GM18526 (cell line): Measurements from ENCODE around the gene GMPR2.

Source experiments
- POLR2A ChIP-seq: IDR thresholded peaks from 3 replicates; pipeline ENCODE4 v1.6.1; 2011; ENCODE audit not compliant: insufficient read length; ENCODE audit errors: extremely low read depth

Gene GMPR2

GRCh38 chr14:24195186-24196070 lies 37.3 kb upstream of the GMPR2 start, which contains the start of gene TM9SF1:
Gene TM9SF1, minus strand, starts transcription at chr14:24195441. Its CDS starts 422 bp downstream, at chr14:24195019.
- TF ChIP-seq POLR2A, result peak; percentile 76

DNA sequence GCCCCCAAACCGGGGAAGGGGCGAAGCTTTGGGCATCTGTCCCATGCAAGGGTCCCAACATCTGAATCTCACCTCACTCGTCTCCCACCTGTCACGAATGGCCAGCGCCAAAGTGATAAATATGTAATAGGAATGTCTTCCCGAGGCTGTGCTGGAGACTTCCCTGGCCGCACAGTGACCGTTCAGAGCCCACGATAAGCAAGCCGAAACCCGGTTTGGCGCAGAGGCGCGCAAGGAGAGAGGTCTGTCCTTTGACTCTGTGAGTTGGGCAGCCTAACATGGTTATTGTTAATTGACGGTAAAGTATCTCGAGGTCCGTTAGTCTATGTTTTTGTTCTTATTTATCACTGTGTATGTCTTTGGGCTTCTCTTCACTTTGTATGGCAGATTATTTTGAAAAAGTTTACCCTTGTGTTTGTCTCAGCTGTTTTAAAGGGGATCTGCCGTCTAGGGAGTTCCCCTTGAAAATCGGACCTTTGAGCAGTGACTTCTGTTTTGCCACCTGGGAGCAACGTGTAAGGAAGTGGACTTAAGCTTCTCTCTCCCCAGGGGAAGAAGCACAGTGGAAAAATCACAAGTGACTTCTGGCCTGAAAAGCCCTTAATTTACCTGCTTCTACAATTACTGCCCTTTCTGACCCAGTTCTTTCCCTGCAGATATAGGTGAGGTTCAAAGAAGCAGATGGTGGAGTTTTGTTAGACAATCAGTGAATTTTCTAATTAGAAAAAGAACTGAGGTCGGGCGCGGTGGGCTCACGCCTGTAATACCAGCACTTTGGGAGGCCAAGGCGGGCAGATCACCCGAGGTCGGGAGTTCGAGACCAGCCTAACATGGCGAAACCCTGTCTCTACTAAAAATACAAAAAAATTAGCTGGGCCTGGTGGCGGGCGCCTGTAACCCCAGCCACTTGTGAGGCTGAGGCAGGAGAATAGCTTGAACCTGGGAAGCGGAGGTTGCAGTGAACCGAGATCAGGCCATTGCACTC lies 36.4 kb upstream of the GMPR2 start:
- TF ChIP-seq POLR2A, result no peak

DNA sequence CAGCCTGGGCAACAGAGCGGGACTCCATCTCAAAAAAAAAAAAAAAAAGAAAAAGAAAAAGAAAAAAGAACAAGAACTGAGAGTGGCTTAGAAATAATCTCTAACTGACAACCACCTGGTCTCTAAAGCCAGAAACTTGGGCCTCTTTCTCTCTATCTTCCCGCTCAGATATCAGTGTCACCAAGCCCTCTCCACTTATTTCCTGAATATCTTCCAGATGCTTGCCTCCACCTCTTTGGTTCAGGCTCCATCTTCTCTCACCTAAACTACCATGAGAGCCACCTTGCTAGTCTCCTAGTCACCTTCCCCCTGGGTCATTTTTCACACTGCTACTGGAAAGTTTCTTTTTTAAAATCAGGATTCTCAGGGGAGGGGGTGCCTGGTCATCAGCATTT lies 35.7 kb upstream of the GMPR2 start:
- TF ChIP-seq POLR2A, result no peak

DNA sequence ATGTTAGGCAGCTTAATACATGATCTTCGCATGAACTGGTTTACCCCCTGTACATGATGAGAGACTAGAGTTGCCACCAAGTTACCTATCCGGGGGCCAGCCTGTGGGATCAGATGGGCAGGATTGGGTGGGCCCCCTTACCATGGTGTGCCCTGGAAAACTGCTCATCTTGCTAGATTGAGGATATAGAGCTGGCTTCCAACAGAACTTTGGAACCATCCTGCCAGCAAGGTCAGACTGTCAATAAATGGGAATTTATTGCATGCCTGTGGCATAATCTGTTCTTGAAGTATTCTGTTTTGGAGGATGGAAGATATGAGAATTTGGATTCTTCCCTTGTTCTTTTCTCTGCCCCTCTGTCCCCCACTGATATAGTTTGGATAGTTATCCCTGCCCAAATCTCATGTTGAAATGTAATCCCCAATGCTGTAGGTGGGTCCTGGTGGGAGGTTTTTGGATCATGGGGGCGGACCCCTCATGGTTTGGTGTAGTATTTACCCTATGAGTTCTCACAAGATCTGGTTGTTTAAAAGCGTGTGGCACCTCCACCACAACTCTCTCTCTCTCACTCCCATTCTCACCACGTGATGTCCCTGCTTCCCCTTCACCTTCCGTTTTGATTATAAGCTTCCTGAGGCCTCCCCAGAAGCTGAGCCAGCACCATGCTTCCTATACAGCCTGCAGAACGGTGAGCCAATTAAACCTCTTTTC lies 33.8 kb upstream of the GMPR2 start:
- TF ChIP-seq POLR2A, result no peak

GRCh38 chr14:24204163-24205146 lies 28.3 kb upstream of the GMPR2 start:
- no peak for TF ChIP-seq POLR2A

DNA sequence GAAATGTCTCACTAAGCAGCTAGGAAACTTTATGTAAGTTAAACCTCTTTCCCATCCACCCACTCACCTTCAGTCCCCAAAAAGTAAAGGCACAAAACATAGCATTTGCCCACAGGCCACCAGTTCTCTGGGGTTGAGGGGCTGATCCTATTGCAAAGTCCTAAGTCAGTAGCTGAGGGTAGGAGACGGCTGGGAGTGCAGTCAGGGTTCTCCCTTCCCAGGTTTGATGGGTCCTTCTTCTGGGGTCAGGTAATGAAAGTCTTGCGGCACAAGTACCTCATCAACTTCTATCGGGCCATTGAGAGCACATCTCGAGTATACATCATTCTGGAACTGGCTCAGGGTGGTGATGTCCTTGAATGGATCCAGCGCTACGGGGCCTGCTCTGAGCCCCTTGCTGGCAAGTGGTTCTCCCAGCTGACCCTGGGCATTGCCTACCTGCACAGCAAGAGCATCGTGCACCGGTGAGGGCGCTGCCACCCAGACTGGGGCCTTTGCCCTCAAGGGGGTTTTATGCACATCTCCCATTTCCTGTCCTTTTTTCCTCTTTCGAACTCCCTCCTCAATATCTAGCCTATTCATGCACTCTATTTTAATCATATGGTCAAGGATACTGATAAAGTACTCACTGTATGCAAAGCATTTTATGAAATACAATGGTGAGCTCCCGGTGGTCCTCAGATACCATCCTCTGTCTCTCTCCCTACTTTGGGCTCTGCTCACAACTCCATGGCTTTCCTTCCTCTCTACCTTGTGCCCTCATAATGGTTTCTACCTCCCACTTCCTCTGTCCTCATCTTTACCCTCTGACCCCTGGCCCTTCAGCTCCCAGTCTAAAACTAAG lies 26.2 kb upstream of the GMPR2 start:
- TF ChIP-seq POLR2A, result no peak

GRCh38 chr14:24207104-24207551 lies 25.6 kb upstream of the GMPR2 start:
- no peak for TF ChIP-seq POLR2A

GRCh38 chr14:24207625-24208024 lies 25.1 kb upstream of the GMPR2 start:
- TF ChIP-seq POLR2A, result no peak

DNA sequence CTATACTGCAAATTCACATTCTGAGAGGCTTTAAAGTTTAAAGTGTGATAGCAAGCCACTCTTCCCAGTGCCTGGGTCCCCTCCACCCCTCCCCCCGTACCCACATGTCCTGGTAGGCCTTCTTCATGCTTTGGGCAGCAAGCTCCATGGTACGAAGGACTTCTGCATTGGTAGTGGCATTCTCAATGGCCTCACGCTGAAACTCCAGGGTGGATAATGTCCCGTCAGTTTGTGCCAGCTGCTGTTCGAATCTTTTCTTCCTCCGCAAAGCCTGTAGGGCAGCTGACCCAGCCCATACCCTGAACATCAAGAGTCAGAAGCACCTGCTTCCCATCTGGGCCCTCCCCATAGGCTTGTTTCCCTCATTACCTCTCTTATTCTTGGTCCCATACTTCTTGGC lies 21.4 kb upstream of the GMPR2 start:
- no peak for TF ChIP-seq POLR2A

GRCh38 chr14:24212924-24213865 lies 19.5 kb upstream of the GMPR2 start, which contains the start of gene CHMP4A:
Gene CHMP4A, minus strand, starts transcription at chr14:24213488. Its CDS starts 49 bp downstream, at chr14:24213439.
- peak; percentile 81 for TF ChIP-seq POLR2A

- TF ChIP-seq POLR2A, result no peak
These were observed 18.7 kb upstream of the GMPR2 start for GRCh38 chr14:24213866-24214662.
